ENCODE data around the gene TRAK2. TPM values are rescaled to one million over a fixed set of nuclear protein-coding genes. Genes with fewer than 3 reads are reported as not detected.

Gene TRAK2
- total and polyA plus RNA-seq, 9 of the 15 experiments (the other 6 are each of a cell fraction or from before 2014, with no cell fraction given): 3.4 to 10.4 (median 7.3) TPM

- no peaks in the 10 kb centered on the region for H3K27me3 ChIP-seq (ENCODE audit: control insufficient read depth in 2 of 2, insufficient read depth in 2 of 2, low read length in 2 of 2)
- 89% methylated on average over 3 of the region's 7 CpGs for WGBS (ENCODE audit: insufficient coverage, low coverage, missing lambda C conversion rate)
- no peaks in the 10 kb centered on the region; the same call in 2 of the 3 replicates for H3K36me3 ChIP-seq (ENCODE audit: control insufficient read depth, insufficient read depth, low read length)
- H3K4me2 ChIP-seq (ENCODE audit: insufficient read depth, low read length): no peak overlapping the region
- H3K9me3 ChIP-seq (replicated peaks; ENCODE audit: control insufficient read depth, insufficient read depth, low read depth, low read length): no peaks in the 10 kb centered on the region
- CTCF ChIA-PET (ENCODE audit: low intra/inter-chr PET ratio): interaction anchor here (0.6 kb wide), 1 partner anchor 239 kb away, joined by 4 read pairs; no protein-coding TSS in a partner anchor
- no peak overlapping the region for H2AFZ ChIP-seq (ENCODE audit: low read depth, low read length)
- ATAC-seq: no peak
- DNase-seq (ENCODE audit: extremely low read depth in 1 of 4, low spot score in 3 of 4): no peak
- H3K27ac ChIP-seq (ENCODE audit: extremely low read depth, low read depth, low read length): no peak overlapping the region
- peaks cover 20% of the 10 kb centered on the region for H3K79me2 ChIP-seq (ENCODE audit: control insufficient read depth, insufficient read depth, low read length)
- H3K9me1 ChIP-seq (ENCODE audit: control insufficient read depth, insufficient read depth, low read length): no peaks in the 10 kb centered on the region
- H3K4me1 ChIP-seq (replicated peaks in 1 of 2; ENCODE audit: control insufficient read depth in 2 of 2, insufficient read depth in 2 of 2, low read length in 2 of 2): peaks cover 5 to 25% of the 10 kb centered on the region in 2 experiments; a peak in 4 of 5 replicates
- no peak overlapping the region for H3K4me3 ChIP-seq
- no peak overlapping the region for H3K9ac ChIP-seq (ENCODE audit: insufficient read depth in 1 of 2, low read depth in 2 of 2, low read length in 2 of 2)
- no peak for FAIRE-seq
- intact Hi-C loops (cut with micrococcal nuclease): no loop called here
- in situ Hi-C loops (cut with MboI): no loop called here
- POLR2A ChIA-PET: interaction anchor here (1.5 to 2.5 kb wide), 2 partner anchors 10 to 28 kb away, joined by 4 to 17 read pairs; partner anchors contain the start of genes STRADB and TRAK2
- no peaks in the 10 kb centered on the region for H4K20me1 ChIP-seq (replicated peaks; ENCODE audit: control insufficient read depth, insufficient read depth, low read length)
- TF ChIP-seq ZFP36 (IDR thresholded peaks at IDR 0.05; ENCODE audit: low read depth, low read length, partially characterized antibody) (no peak), ZNF280B (CRISPR knock-in tag; IDR thresholded peaks at IDR 0.05) (no peak), TBP (optimal IDR thresholded peaks at IDR 0.05; ENCODE audit: low read depth, low read length) (no peak), TRIM24 (IDR thresholded peaks at IDR 0.05) (no peak), SNRNP70 (optimal IDR thresholded peaks at IDR 0.05; ENCODE audit: low read depth, low read length) (no peak), L3MBTL2 (IDR thresholded peaks at IDR 0.05) (no peak), CBFA2T3 (IDR thresholded peaks at IDR 0.05) (no peak)
- no TSS peak for BruUV-seq (replicated peaks)
These were observed 9.8 kb downstream of the TRAK2 start for GRCh38 chr2:201441409-201441808.

All from K562 (cell line).